ENCODE results near the gene RNF2. TPM values are rescaled to one million over a fixed set of nuclear protein-coding genes. Genes with fewer than 3 reads are reported as not detected.
"Not testable (repeated sequence)": the region's sequence is repeated elsewhere in the genome, so short reads cannot be mapped to it uniquely, and the experiment has no call there.

The RNF2 gene
- total RNA-seq, 2 experiments from 2014 or later: 7.4 to 9.0 TPM

- Histone ChIP-seq H3K36me3 (ENCODE audit: insufficient read depth, low read length) (no peaks in the 10 kb centered on the region), H3K27me3 (ENCODE audit: control insufficient read depth in 1 of 2, insufficient read depth in 2 of 2, low read length in 2 of 2) (no peaks in the 10 kb centered on the region), H3K4me3 (ENCODE audit: low read length) (no peak overlapping the region), H3K9me3 (ENCODE audit: control insufficient read depth in 1 of 2, insufficient read depth in 1 of 2, low read length in 2 of 2) (no peaks in the 10 kb centered on the region), H3K27ac (ENCODE audit: low read depth in 1 of 2, low read length in 2 of 2) (no peak overlapping the region), H3K4me1 (ENCODE audit: insufficient read depth, low read length) (peaks cover 8% of the 10 kb centered on the region)
- H3K9me3 Mint-ChIP-seq: peaks cover 2% of the 10 kb centered on the region
- no peak for TF ChIP-seq CTCF (IDR thresholded peaks at IDR 0.05)
- ChIA-PET CTCF (no interaction called here), POLR2A (no interaction called here)
- ATAC-seq (ENCODE audit: poor library complexity) (no peak), DNase-seq (no peak)
- peaks cover 45% of the 10 kb centered on the region for H3K36me3 Mint-ChIP-seq (ENCODE audit: low read depth)
- no peaks in the 10 kb centered on the region for H3K27me3 Mint-ChIP-seq
- no peak overlapping the region for H3K27ac Mint-ChIP-seq
- intact Hi-C loops (cut with DNase I, micrococcal nuclease): no loop called here
- peaks cover 88% of the 10 kb centered on the region for H3K4me1 Mint-ChIP-seq (ENCODE audit: low read depth)
- H3K4me3 Mint-ChIP-seq: no peak overlapping the region
Measured at GRCh38 chr1:185062710-185063370, 17.5 kb downstream of the RNF2 start.

DNA sequence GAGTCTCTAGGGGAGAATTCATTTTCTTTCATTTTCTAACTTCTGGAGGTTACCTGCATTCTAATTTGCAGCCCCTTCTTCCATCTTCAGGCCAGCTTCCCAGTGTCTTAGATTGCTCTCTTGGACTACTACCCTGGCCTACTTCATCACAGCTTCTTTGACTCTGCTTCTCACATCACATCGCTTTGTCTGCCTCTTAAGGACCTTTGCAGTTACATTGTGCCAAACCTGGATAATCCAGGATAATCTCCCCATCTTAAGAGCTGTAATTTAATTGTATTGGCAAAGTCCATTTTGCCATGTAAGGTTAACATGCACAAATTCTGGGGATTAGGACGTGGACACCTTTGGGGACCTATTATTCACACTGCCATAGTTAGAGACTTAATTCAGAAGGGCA, 18.4 kb downstream of the RNF2 start:
- H3K27me3 Mint-ChIP-seq: no peaks in the 10 kb centered on the region
- intact Hi-C loops (cut with DNase I, micrococcal nuclease): no loop called here
- Histone ChIP-seq H3K4me1 (ENCODE audit: insufficient read depth, low read length) (peaks cover 8% of the 10 kb centered on the region), H3K27me3 (ENCODE audit: control insufficient read depth in 1 of 2, insufficient read depth in 2 of 2, low read length in 2 of 2) (no peaks in the 10 kb centered on the region), H3K36me3 (ENCODE audit: insufficient read depth, low read length) (no peaks in the 10 kb centered on the region), H3K9me3 (ENCODE audit: control insufficient read depth in 1 of 2, insufficient read depth in 1 of 2, low read length in 2 of 2) (no peaks in the 10 kb centered on the region), H3K4me3 (ENCODE audit: low read length) (no peak overlapping the region), H3K27ac (ENCODE audit: low read depth in 1 of 2, low read length in 2 of 2) (no peak overlapping the region)
- no peak for DNase-seq
- peaks cover 88% of the 10 kb centered on the region for H3K4me1 Mint-ChIP-seq (ENCODE audit: low read depth)
- POLR2A ChIA-PET: no interaction called here
- TF ChIP-seq CTCF (IDR thresholded peaks at IDR 0.05): no peak
- CTCF ChIA-PET: no interaction called here
- ATAC-seq (ENCODE audit: poor library complexity): no peak
- no peak overlapping the region for H3K27ac Mint-ChIP-seq
- H3K36me3 Mint-ChIP-seq (ENCODE audit: low read depth): peaks cover 52% of the 10 kb centered on the region
- peaks cover 2% of the 10 kb centered on the region for H3K9me3 Mint-ChIP-seq
- H3K4me3 Mint-ChIP-seq: no peak overlapping the region

- H3K9me3 Mint-ChIP-seq; H3K4me3 ChIP-seq (ENCODE audit: low read length); H3K27ac Mint-ChIP-seq; H3K36me3 ChIP-seq (ENCODE audit: insufficient read depth, low read length); intact Hi-C loops (cut with DNase I, micrococcal nuclease); H3K27ac ChIP-seq (ENCODE audit: low read depth in 1 of 2, low read length in 2 of 2); H3K27me3 ChIP-seq (ENCODE audit: control insufficient read depth in 1 of 2, insufficient read depth in 2 of 2, low read length in 2 of 2); H3K27me3 Mint-ChIP-seq; ATAC-seq (ENCODE audit: poor library complexity); CTCF ChIA-PET; H3K4me3 Mint-ChIP-seq; H3K9me3 ChIP-seq (ENCODE audit: control insufficient read depth in 1 of 2, insufficient read depth in 1 of 2, low read length in 2 of 2); H3K4me1 ChIP-seq (ENCODE audit: insufficient read depth, low read length); DNase-seq: not testable (repeated sequence)
- Mint-ChIP-seq H3K36me3 (ENCODE audit: low read depth) (peaks cover 52% of the 10 kb centered on the region), H3K4me1 (ENCODE audit: low read depth) (peaks cover 82% of the 10 kb centered on the region)
- POLR2A ChIA-PET: interaction anchor here (0.7 kb wide), 1 partner anchor 19 kb away, joined by 4 read pairs; the partner anchor contains the start of gene RNF2
Measured at GRCh38 chr1:185065006-185065405, 19.6 kb downstream of the RNF2 start.

- H3K27me3 Mint-ChIP-seq: no peaks in the 10 kb centered on the region
- ATAC-seq (ENCODE audit: poor library complexity) (no peak), DNase-seq (no peak)
- H3K36me3 Mint-ChIP-seq (ENCODE audit: low read depth): peaks cover 55% of the 10 kb centered on the region
- Histone ChIP-seq H3K4me3 (ENCODE audit: low read length) (no peak overlapping the region), H3K27me3 (ENCODE audit: control insufficient read depth in 1 of 2, insufficient read depth in 2 of 2, low read length in 2 of 2) (no peaks in the 10 kb centered on the region), H3K27ac (ENCODE audit: low read depth in 1 of 2, low read length in 2 of 2) (no peak overlapping the region), H3K9me3 (ENCODE audit: control insufficient read depth in 1 of 2, insufficient read depth in 1 of 2, low read length in 2 of 2) (no peaks in the 10 kb centered on the region), H3K4me1 (ENCODE audit: insufficient read depth, low read length) (peaks cover 5% of the 10 kb centered on the region), H3K36me3 (ENCODE audit: insufficient read depth, low read length) (no peaks in the 10 kb centered on the region)
- CTCF ChIA-PET: no interaction called here
- POLR2A ChIA-PET: interaction anchor here (1.1 kb wide), 1 partner anchor 21 kb away, joined by 3 read pairs; the partner anchor contains the start of gene RNF2
- H3K4me1 Mint-ChIP-seq (ENCODE audit: low read depth): peaks cover 82% of the 10 kb centered on the region
- H3K27ac Mint-ChIP-seq: no peak overlapping the region
- no peak for TF ChIP-seq CTCF (IDR thresholded peaks at IDR 0.05)
- H3K9me3 Mint-ChIP-seq: no peaks in the 10 kb centered on the region
- no peak overlapping the region for H3K4me3 Mint-ChIP-seq
- intact Hi-C loops (cut with DNase I, micrococcal nuclease): no loop called here
Measured at GRCh38 chr1:185066181-185066580, 20.8 kb downstream of the RNF2 start.

All from CD4-positive, alpha-beta T cell (primary cell).